SK-N-SH (cell line): Measurements from ENCODE around the gene GOLGA6A. TPM values are rescaled to one million over a fixed set of nuclear protein-coding genes. Genes with fewer than 3 reads are reported as not detected.

Experiments
- CTCF ChIA-PET: fragments of 300-600, 350-600 bp; formaldehyde crosslinking; extraction: SDS; loops from one replicate; lab custom pipeline; 2021; lab: Yijun Ruan, JAX
- POLR2A ChIA-PET: fragments of 350-600 bp; sonication (Branson Sonifier 250); formaldehyde crosslinking; extraction: SDS; loops from one replicate; lab custom pipeline; 2020; ENCODE audit warnings: antibody characterized with exemption, inconsistent platforms; lab: Yijun Ruan, JAX
- DNase-seq: peaks from one replicate; pipeline ENCODE4 v3.0.0; 2012
- H2AFZ ChIP-seq: fragments of 200-600 bp; sonication (generic); 2 replicates; pipeline ENCODE4 v1.8.1; 2016; ENCODE audit warnings: antibody characterized with exemption, mild to moderate bottlenecking, low read depth
- H3F3A ChIP-seq: fragments of 200-600 bp; sonication (generic); replicated peaks from 2 replicates; pipeline ENCODE3; 2016; ENCODE audit warnings: antibody characterized with exemption, mild to moderate bottlenecking; ENCODE audit not compliant: insufficient read depth
- H3K27ac ChIP-seq, 2 experiments: fragments of 200-500 bp in 1 of 2; fragments of 200-600 bp in 1 of 2; sonication (Bioruptor generic) in 1 of 2; sonication (generic), shearing (Covaris generic) in 1 of 2; 2 replicates each; pipeline versions ENCODE4 v1.5.1 to v1.6.1; 2014 to 2016; ENCODE audit warnings: low read depth in 2 of 2, inconsistent platforms in 1 of 2, low read length in 1 of 2, mild to moderate bottlenecking in 1 of 2, mixed read lengths in 1 of 2
- H3K27me3 ChIP-seq: fragments of 200-600 bp; sonication (generic), shearing (Covaris generic); 2 replicates; pipeline ENCODE4 v1.6.1; 2016; ENCODE audit warnings: mixed run types; ENCODE audit not compliant: insufficient read depth
- H3K36me3 ChIP-seq, 2 experiments: fragments of 200-500 bp in 1 of 2; fragments of 200-600 bp in 1 of 2; sonication (Bioruptor generic) in 1 of 2; sonication (generic) in 1 of 2; replicated peaks in 1 of 2; 2 replicates each; pipeline versions ENCODE3 to v1.5.1; 2014 to 2016; ENCODE audit warnings: low read length in 1 of 2, mild to moderate bottlenecking in 1 of 2; ENCODE audit not compliant: insufficient read depth in 2 of 2, control insufficient read depth in 1 of 2
- H3K4me1 ChIP-seq, 2 experiments: fragments of 200-500 bp in 1 of 2; fragments of 200-600 bp in 1 of 2; sonication (Bioruptor generic) in 1 of 2; sonication (generic), shearing (Covaris generic) in 1 of 2; 2 replicates each; pipeline versions ENCODE4 v1.5.1 to v1.6.1; 2014 to 2016; ENCODE audit warnings: low read depth in 1 of 2, low read length in 1 of 2, mixed run types in 1 of 2; ENCODE audit not compliant: insufficient read depth in 2 of 2, control insufficient read depth in 1 of 2
- H3K4me2 ChIP-seq: fragments of 200-600 bp; sonication (generic), shearing (Covaris generic); 2 replicates; pipeline ENCODE4 v1.6.1; 2017; ENCODE audit warnings: mixed run types
- H3K4me3 ChIP-seq, 2 experiments: fragments of 200-500 bp in 1 of 2; fragments of 200-600 bp in 1 of 2; sonication (Bioruptor generic) in 1 of 2; sonication (generic), shearing (Covaris generic) in 1 of 2; 2 replicates each; pipeline versions ENCODE4 v1.5.1 to v1.8.1; 2014 to 2016; ENCODE audit warnings: low read depth in 2 of 2, inconsistent platforms in 1 of 2, low read length in 1 of 2, mild to moderate bottlenecking in 1 of 2, mixed read lengths in 1 of 2, moderate library complexity in 1 of 2
- H3K79me2 ChIP-seq: fragments of 200-600 bp; sonication (generic); 2 replicates; pipeline ENCODE4 v1.8.1; 2017; ENCODE audit warnings: mild to moderate bottlenecking; ENCODE audit not compliant: insufficient read depth
- H3K9ac ChIP-seq: fragments of 200-600 bp; sonication (generic); 2 replicates; pipeline ENCODE4 v1.6.1; 2017; ENCODE audit warnings: mixed run types
- H3K9me2 ChIP-seq: fragments of 200-600 bp; sonication (generic); 2 replicates; pipeline ENCODE4 v1.6.1; 2017; ENCODE audit warnings: mixed run types
- H3K9me3 ChIP-seq: fragments of 200-600 bp; sonication (generic); 2 replicates; pipeline ENCODE4 v1.6.1; 2017; ENCODE audit warnings: mixed run types, mild to moderate bottlenecking, moderate library complexity
- H4K20me1 ChIP-seq: fragments of 200-600 bp; sonication (generic); 2 replicates; pipeline ENCODE4 v1.6.1; 2017; ENCODE audit warnings: mild to moderate bottlenecking, mixed run types; ENCODE audit not compliant: insufficient read depth
- CHD2 ChIP-seq: fragments of 150-350 bp; IDR thresholded peaks from 2 replicates; pipeline ENCODE4 v1.6.1; 2018; ENCODE audit warnings: low read length; ENCODE audit not compliant: partially characterized antibody
- CTCF ChIP-seq: fragments of 200-600 bp; sonication (generic); IDR thresholded peaks from 2 replicates; pipeline ENCODE4 v1.6.1; 2017; ENCODE audit warnings: antibody characterized with exemption, mild to moderate bottlenecking, moderate library complexity
- EZH2phosphoT487 ChIP-seq: fragments of 200-600 bp; sonication (generic); IDR thresholded peaks from 2 replicates; pipeline ENCODE4 v1.6.1; 2017; ENCODE audit warnings: low read depth, mixed run types, mild to moderate bottlenecking, antibody characterized with exemption, moderate library complexity, borderline replicate concordance
- FOSL2 ChIP-seq: IDR thresholded peaks from 2 replicates; pipeline ENCODE4 v1.4.0; 2012; ENCODE audit warnings: low read depth, mild to moderate bottlenecking, moderate library complexity, borderline replicate concordance
- FOXM1 ChIP-seq: IDR thresholded peaks from 2 replicates; pipeline ENCODE4 v1.4.0; 2012; ENCODE audit warnings: low read depth, mild to moderate bottlenecking
- GABPA ChIP-seq: IDR thresholded peaks from 2 replicates; pipeline ENCODE4 v1.4.0; 2012; ENCODE audit warnings: low read depth, mild to moderate bottlenecking
- GATA2 ChIP-seq: sonication (generic); formaldehyde crosslinking; IDR thresholded peaks from 2 replicates; pipeline ENCODE4 v1.5.0; 2020; ENCODE audit warnings: mild to moderate bottlenecking, missing genetic modification reagents
- MAX ChIP-seq: IDR thresholded peaks from 2 replicates; pipeline ENCODE4 v1.4.0; 2012; ENCODE audit warnings: low read depth
- MEF2A ChIP-seq: IDR thresholded peaks from 2 replicates; pipeline ENCODE4 v1.4.0; 2012; ENCODE audit warnings: low read depth, borderline replicate concordance
- MXI1 ChIP-seq: IDR thresholded peaks from 2 replicates; pipeline ENCODE4 v1.6.1; 2012; ENCODE audit warnings: mild to moderate bottlenecking, low read depth, low read length, improper control_type of control experiment
- NFIC ChIP-seq: IDR thresholded peaks from 2 replicates; pipeline ENCODE4 v1.4.0; 2012; ENCODE audit warnings: borderline replicate concordance
- PBX3 ChIP-seq: IDR thresholded peaks from 2 replicates; pipeline ENCODE4; 2012
- POLR2AphosphoS5 ChIP-seq: IDR thresholded peaks from 2 replicates; pipeline ENCODE4 v1.6.1; 2012; ENCODE audit warnings: low read depth, low read length
- RAD21 ChIP-seq: IDR thresholded peaks from 2 replicates; pipeline ENCODE4 v1.6.1; 2012; ENCODE audit warnings: mild to moderate bottlenecking, low read length
- REST ChIP-seq: IDR thresholded peaks from 2 replicates; pipeline ENCODE4 v1.6.1; 2012; ENCODE audit warnings: mild to moderate bottlenecking, low read depth, low read length, moderate library complexity
- RFX5 ChIP-seq: IDR thresholded peaks from 2 replicates; pipeline ENCODE4 v1.6.1; 2012; ENCODE audit warnings: mild to moderate bottlenecking, improper control_type of control experiment, low read length
- SMC3 ChIP-seq: IDR thresholded peaks from 2 replicates; pipeline ENCODE4 v1.6.1; 2012; ENCODE audit warnings: low read depth, low read length, improper control_type of control experiment
- TAF1 ChIP-seq: IDR thresholded peaks from 2 replicates; pipeline ENCODE4 v1.6.1; 2012; ENCODE audit warnings: low read depth, mild to moderate bottlenecking, low read length, moderate library complexity, borderline replicate concordance
- TEAD4 ChIP-seq: IDR thresholded peaks from 2 replicates; pipeline ENCODE4 v1.4.0; 2012; ENCODE audit warnings: mild to moderate bottlenecking, borderline replicate concordance; ENCODE audit not compliant: insufficient read depth
- USF1 ChIP-seq: IDR thresholded peaks from 2 replicates; pipeline ENCODE4 v1.4.0; 2012; ENCODE audit warnings: low read depth, borderline replicate concordance
- USF2 ChIP-seq: fragments of 150-350 bp; IDR thresholded peaks from 2 replicates; pipeline ENCODE4 v1.6.1; 2017; ENCODE audit warnings: antibody characterized with exemption, low read length, low read depth, borderline replicate concordance
- WGBS: methylation state at CpG from one replicate; pipeline ENCODE4 v1.1.6; 2017; ENCODE audit warnings: low lambda C conversion rate; 5-methylcytosine and 5-hydroxymethylcytosine counted together
- polyA plus RNA-seq, 3 experiments: library from polyadenylated mRNA; depleted of rRNA; stranded (reverse); fragments of >200 nt; gene quantifications; 2 replicates each; pipeline ENCODE4 v1.2.3, GENCODE V29; 2012

Gene GOLGA6A
- polyA plus RNA-seq, 1 of the 3 experiments (the other 2 are of a cell fraction): not detected

GRCh38 chr15:74032606-74033561 is 49.5 kb downstream of the GOLGA6A start (continued):
- TF ChIP-seq FOXM1: no peak
- no peak for TF ChIP-seq CHD2
- TF ChIP-seq MEF2A: no peak
- TF ChIP-seq TAF1: no peak

- Histone ChIP-seq H2AFZ (no peak overlapping the region), H3K27ac (no peak overlapping the region), H3K9me2 (no peaks in the 10 kb centered on the region), H3K36me3 (peaks cover 6 to 52% of the 10 kb centered on the region in 2 experiments), H4K20me1 (no peaks in the 10 kb centered on the region), H3F3A (no peaks in the 10 kb centered on the region), H3K9ac (no peak overlapping the region), H3K27me3 (no peaks in the 10 kb centered on the region), H3K4me1 (no peaks in the 10 kb centered on the region), H3K79me2 (peaks cover 3% of the 10 kb centered on the region; the same call in 1 of the 2 replicates), H3K4me3 (no peak overlapping the region), H3K4me2 (no peak overlapping the region), H3K9me3 (no peaks in the 10 kb centered on the region)
- ChIA-PET POLR2A (no interaction called here), CTCF (interaction anchor here (0.6 to 2.4 kb wide), 7 partner anchors 8 to 275 kb away, joined by 3 to 9 read pairs (median 4); no protein-coding TSS in a partner anchor)
- WGBS: 95% methylated on average over 6 of the region's 6 CpGs
- no peak for DNase-seq
- TF ChIP-seq FOSL2 (no peak), FOXM1 (no peak), GABPA (no peak), NFIC (no peak), PBX3 (no peak), SMC3 (no peak), EZH2phosphoT487 (no peak), USF1 (no peak), CTCF (no peak), REST (no peak), RAD21 (no peak), CHD2 (no peak), POLR2AphosphoS5 (no peak), TEAD4 (no peak), USF2 (no peak), GATA2 (no peak), MAX (no peak), MXI1 (no peak), RFX5 (no peak)
Observed at GRCh38 chr15:74032046-74032445, 50.3 kb downstream of the GOLGA6A start.
